ENCODE results near the gene CARS1. TPM values are rescaled to one million over a fixed set of nuclear protein-coding genes. Genes with fewer than 3 reads are reported as not detected.

CARS1 gene
- polyA plus RNA-seq, 1 experiment: 175 TPM

DNA sequence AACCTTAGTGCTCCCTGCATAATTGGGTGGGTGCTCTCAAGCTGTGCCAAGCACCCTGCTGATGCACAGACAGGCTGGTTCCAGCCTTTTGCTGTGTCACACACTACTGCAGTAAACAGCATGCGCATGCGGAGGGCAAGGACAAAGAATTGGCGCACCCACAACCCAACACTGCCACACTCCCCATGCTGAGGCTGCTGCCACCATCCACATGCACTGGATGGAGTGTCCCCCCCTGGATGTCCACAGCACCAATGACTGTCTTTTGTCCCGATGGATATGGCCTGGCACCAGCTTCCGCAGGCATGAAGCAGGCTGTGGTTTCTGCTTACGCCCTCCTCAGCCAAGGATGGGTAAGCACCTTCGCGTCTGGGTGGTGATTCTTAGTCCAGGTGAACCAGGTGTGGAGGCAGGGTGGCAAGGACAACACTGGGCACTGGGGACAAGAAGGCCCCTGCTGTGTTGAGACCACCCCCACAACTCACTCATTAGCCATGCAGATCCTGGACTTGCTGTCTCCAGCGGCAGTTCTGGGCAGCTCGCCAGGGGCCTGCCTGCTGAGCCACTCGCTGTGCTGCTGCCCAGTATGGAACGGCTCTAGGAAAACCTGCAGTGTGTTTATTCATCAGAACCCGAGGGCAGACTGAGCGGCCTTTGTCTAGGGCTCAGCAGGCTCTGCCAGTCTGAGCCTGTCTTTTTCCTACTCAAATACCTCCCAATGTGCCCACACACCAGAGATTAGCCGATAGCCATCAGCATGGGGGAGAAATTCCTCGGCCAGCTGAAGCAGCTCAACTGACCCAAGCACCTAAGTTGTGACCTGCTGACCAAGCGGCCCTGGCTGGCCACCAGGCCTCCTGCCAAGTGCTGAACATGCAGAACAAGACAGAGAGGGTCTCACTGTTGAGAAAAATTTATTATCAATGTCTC lies 56.9 kb downstream of the CARS1 start:
- Histone ChIP-seq H3K27me3 (ENCODE audit: control insufficient read depth, insufficient read depth, low read length) (no peaks in the 10 kb centered on the region), H3K36me3 (ENCODE audit: control insufficient read depth, insufficient read depth, low read length) (peaks cover 48% of the 10 kb centered on the region), H3K4me3 (ENCODE audit: low read depth, low read length) (no peak overlapping the region)
- no peak for TF ChIP-seq CTCF (IDR thresholded peaks at IDR 0.05; ENCODE audit: insufficient read depth, low read depth, low read length)
- ChIA-PET CTCF (interaction anchor here (1.0 to 1.1 kb wide), 2 partner anchors 22 to 24 kb away, joined by 3 read pairs; no protein-coding TSS in a partner anchor), POLR2A (no interaction called here)
- DNase-seq (ENCODE audit: low read depth): no peak

- H3K36me3 ChIP-seq (ENCODE audit: control insufficient read depth, insufficient read depth, low read length): peaks cover 46% of the 10 kb centered on the region
- H3K27me3 ChIP-seq (ENCODE audit: control insufficient read depth, insufficient read depth, low read length): no peaks in the 10 kb centered on the region
- TF ChIP-seq CTCF (IDR thresholded peaks at IDR 0.05; ENCODE audit: insufficient read depth, low read depth, low read length): no peak
- no peak for DNase-seq (ENCODE audit: low read depth)
- ChIA-PET POLR2A (no interaction called here), CTCF (interaction anchor here (0.8 kb wide), 1 partner anchor 92 kb away, joined by 3 read pairs; no protein-coding TSS in a partner anchor)
- no peak overlapping the region for H3K4me3 ChIP-seq (ENCODE audit: low read depth, low read length)
These were observed 57.7 kb downstream of the CARS1 start for GRCh38 chr11:2999464-2999998.

DNA sequence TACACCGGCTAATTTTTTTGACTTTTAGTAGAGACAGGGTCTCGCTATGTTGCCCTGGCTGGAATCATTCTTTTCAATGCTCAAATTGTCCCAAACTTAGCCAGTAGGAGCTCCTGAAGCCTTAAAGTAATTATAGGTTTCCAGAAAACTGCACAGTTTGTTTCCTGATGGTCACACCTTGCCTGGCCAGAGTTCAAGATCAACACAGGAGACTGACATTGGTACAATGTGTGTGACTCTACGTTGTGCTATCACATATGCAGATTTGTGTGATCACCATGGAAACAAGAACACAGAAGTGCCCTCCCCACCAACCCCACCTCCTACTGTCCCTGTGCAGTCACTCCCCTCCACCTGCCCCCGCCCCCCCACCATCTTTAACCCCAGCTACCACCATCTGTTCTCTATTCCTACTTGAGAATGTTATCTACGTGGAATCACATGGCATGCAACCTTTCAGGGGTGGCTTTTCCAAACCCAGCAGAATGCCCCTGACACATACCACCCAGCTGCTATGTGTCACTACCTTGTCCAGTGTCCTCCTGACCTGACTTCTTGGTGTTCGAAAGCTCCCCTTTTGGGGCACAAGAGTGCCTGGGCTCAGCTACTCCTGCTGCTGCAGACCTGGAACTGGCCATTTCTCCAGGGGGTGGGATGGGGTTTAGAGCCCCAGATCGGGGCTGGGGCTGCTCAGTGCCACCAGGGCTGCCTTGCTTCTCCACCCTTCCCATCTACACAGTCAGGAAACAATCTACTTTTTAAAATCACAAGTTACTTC lies 59.0 kb downstream of the CARS1 start:
- Histone ChIP-seq H3K4me3 (ENCODE audit: low read depth, low read length) (no peak overlapping the region), H3K27me3 (ENCODE audit: control insufficient read depth, insufficient read depth, low read length) (no peaks in the 10 kb centered on the region), H3K36me3 (ENCODE audit: control insufficient read depth, insufficient read depth, low read length) (peaks cover 36% of the 10 kb centered on the region)
- CTCF ChIA-PET: interaction anchor here (1.9 kb wide), 1 partner anchor 39 kb away, joined by 4 read pairs; no protein-coding TSS in a partner anchor
- POLR2A ChIA-PET: no interaction called here
- no peak for TF ChIP-seq CTCF (IDR thresholded peaks at IDR 0.05; ENCODE audit: insufficient read depth, low read depth, low read length)
- no peak for DNase-seq (ENCODE audit: low read depth)

DNA sequence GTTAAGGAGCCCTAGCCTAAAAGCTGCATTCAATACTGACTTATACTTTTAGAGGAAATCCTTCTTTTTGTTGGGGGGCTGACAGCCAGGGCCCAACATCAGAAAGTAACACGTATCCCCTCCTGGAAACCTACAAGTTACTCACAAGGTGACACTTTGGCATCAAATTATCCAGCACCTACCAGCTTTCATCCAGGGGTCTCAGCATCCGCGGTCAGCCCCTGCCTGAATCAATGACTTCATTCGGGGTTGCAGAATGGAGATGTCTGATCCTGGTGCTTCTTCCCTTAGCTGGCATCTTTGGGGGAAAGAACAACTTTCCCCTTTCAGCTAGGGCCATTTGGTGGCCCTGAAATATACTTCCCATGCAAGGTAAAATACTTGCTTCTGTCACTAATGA lies 59.8 kb downstream of the CARS1 start:
- no peak for DNase-seq (ENCODE audit: low read depth)
- no peak for TF ChIP-seq CTCF (IDR thresholded peaks at IDR 0.05; ENCODE audit: insufficient read depth, low read depth, low read length)
- ChIA-PET POLR2A (no interaction called here), CTCF (interaction anchor here (0.8 to 1.9 kb wide), 2 partner anchors 8 to 40 kb away, joined by 3 to 4 read pairs; no protein-coding TSS in a partner anchor)
- H3K4me3 ChIP-seq (ENCODE audit: low read depth, low read length): no peak overlapping the region
- peaks cover 30% of the 10 kb centered on the region for H3K36me3 ChIP-seq (ENCODE audit: control insufficient read depth, insufficient read depth, low read length)
- H3K27me3 ChIP-seq (ENCODE audit: control insufficient read depth, insufficient read depth, low read length): no peaks in the 10 kb centered on the region

- no peak for DNase-seq (ENCODE audit: low read depth)
- ChIA-PET CTCF (interaction anchor here (0.8 to 1.9 kb wide), 2 partner anchors 8 to 40 kb away, joined by 3 to 4 read pairs; no protein-coding TSS in a partner anchor), POLR2A (no interaction called here)
- Histone ChIP-seq H3K4me3 (ENCODE audit: low read depth, low read length) (no peak overlapping the region), H3K27me3 (ENCODE audit: control insufficient read depth, insufficient read depth, low read length) (no peaks in the 10 kb centered on the region), H3K36me3 (ENCODE audit: control insufficient read depth, insufficient read depth, low read length) (peaks cover 26% of the 10 kb centered on the region)
- TF ChIP-seq CTCF (IDR thresholded peaks at IDR 0.05; ENCODE audit: insufficient read depth, low read depth, low read length): no peak
These were observed 60.2 kb downstream of the CARS1 start for GRCh38 chr11:2996976-2997375.

Measured in BJ (cell line).